GM19099 (cell line): ENCODE measurements around the gene CACNB4.

ENCODE experiments used
- POLR2A ChIP-seq: IDR thresholded peaks from 3 replicates; pipeline ENCODE4 v1.6.1; 2011; ENCODE audit warnings: low read depth; ENCODE audit not compliant: insufficient read length; ENCODE audit errors: extremely low read depth

The CACNB4 gene

DNA sequence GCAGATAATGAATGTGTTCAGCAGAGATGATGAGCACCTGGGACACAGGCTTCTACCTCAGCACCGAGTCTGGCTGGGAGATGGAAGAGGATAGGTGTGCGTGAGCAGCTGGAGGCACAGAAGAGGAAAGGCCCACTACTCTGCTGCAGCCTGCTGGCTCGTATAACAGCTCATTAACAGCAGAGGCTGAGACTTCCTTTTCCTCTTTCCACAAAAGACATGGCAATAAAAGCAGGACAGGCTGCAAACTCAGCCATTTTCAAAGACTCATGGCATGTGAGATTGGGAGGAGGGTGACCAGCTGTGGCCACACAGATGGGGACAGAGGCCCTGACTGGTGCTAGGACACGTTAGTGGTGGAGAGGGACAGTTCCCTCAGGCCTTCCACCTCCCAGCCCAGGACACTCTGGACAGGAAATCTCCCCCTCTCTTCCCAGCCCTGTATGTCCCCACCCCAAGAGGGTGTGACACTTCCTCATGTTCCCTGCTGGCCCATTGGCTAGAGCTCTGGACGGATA lies 60.3 kb downstream of the CACNB4 start:
- TF ChIP-seq POLR2A: no peak

DNA sequence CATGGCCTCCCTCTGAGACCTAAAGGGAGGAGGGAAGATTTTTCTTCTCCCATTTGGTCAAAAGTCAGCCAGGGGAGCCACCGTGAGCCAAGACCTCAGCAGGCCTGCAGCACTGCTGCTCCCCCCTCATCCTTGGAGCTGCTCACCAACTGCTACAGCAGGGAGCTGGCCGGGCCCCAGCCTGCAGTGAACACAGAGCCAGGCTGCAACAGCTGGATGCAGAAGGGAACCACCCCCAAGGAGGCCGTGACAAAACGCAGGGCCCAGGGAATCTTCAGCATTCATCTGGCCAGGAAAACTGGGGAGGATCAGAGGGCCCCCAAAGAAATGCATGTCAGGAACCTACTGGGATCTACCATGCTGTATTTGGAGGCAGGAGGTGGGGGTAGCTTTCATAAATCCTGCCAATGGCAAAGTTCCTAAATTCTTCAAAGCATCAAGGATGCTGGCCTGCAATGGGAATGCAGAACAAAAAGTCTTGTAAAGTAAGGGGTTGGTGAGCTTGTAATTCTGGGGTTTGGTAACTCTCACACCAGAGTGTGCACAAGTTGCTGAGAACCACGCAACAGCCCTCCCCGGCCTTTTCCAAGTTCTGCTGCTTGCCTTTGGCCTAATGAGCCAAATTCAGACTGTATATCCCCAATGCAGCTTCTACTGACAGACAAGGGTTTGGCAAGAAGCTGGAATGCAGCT lies 61.0 kb downstream of the CACNB4 start:
- no peak for TF ChIP-seq POLR2A

DNA sequence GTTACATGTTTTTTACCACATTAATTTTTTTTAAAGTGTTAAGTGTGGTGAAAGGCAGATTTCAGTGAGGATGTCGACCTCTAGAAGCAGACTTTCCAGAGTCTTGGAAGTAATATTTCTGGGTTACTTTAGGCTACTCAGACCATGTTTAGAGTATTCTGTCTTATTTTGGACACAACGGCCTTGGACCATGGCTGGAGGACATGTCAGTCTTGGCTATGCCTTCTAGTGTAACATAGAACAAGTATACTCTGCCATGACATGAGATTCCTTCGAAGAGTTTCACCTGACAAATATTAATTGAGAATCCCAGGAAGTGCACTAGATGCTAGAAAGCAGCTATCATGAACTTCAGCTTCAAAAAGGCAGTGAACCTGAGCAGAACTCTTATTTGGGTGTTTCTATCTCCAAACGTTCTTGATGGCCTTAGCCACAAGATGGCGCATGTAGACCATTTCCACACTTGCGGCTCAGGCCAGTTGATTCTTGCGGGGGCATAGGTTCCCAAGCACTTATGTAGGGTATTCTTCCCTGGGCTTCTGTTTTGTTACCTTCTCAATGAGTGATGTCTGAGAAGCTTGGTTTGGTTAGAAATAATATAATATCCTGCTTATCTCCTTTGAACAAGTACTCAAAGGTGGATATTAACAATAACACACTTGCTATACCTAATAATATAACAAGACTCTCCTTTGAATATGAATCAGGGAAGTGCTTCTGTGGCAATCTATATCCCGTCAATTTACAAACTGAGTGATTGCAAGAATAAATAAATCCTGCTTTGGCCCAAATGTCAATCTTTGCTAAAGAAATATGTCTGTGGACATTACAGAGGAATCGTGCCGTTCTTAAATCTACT lies 62.0 kb downstream of the CACNB4 start:
- TF ChIP-seq POLR2A: no peak

DNA sequence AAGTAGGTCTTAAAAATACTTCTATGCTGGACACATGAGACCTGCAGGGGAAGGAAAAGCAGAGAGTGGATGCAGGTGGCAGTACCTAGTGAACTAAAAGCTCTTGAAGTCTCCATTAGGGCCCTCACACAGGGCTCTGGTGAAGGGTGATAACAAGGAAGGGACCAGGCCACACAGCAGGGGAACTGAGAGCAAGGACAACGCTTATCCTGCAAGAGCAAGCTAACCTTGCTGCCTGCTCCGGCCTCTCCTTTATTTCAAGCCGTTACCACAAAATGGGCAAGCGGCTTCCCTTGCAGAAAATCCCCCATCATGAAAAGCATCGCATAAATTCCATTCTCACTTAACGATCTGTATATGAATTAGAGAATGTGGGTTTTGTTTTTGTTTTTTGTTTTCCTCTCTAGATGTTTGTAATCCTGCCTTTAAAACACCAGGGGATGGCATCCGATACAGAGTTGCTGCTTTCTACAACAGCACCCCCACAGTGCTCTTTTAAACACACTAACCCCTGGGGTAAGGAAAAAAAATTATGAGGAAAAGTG lies 64.5 kb downstream of the CACNB4 start:
- TF ChIP-seq POLR2A: no peak

DNA sequence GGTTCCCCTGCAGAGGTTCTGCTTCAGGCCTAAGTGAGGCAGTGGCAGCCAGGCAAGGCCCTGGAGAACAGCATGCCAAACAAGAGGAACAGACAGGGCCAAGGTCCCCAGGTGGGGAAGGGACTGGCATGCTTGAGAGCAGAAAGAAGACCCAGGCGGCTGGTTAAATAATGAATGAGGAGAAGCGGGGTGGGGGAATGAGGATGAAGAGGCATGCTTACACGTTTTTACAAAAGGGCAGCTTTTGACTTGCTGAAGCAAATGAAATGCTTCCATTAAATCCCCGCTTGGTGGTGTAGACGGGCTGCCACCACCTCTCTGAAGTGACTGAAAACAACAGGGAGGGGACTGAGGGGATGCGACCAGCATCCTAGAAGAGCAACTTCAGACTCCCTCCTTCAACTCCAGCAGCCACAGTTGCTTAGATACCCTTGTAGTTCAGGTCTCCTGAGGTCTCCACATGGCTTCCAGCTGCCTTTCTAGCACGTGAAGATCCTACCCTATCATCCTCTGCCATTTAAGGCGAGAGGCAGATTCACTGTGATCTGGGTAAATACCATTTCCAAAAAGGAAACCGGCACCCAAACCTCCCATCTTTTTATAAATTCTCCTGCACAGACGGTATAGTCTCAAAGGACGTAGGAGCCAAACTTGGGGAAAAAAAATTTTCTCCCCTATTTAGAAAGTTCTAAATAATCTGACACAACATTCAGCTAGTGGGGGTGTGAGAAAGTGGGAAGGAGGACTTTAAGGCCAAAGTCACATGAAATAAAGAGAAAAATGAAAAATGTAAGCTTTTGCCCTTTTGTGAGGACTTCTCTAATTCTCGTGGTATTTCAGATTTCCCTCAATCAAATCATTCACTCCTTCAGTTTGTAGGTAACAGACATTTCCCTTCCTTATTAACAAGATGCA lies 65.6 kb downstream of the CACNB4 start:
- TF ChIP-seq POLR2A: no peak

DNA sequence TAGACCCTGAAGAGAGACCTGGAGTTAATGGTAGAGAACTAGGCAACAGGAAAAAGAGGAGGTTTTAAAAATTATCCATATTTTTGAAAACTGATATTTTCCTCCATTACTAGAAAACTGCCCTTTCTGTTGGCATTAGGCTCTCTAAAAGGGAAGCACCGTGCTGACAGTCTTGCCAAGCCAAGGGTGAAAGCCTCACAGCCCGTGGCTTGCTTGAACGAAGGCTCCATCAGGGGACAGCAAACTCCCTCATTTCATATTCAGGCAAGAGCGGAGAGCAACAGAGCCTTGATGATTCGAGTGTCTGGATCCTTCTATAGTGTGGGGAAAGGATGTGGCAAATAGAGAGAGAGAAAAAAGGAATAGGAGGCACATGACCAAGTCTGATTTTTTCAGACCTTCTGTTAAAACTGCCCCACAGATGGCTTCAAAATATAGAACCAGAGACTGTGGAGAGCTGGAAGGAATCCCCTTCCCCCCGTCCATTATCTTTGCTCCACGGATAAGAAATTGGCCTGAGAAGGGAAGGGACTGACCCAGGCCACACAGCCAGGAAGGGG lies 67.0 kb downstream of the CACNB4 start:
- no peak for TF ChIP-seq POLR2A

DNA sequence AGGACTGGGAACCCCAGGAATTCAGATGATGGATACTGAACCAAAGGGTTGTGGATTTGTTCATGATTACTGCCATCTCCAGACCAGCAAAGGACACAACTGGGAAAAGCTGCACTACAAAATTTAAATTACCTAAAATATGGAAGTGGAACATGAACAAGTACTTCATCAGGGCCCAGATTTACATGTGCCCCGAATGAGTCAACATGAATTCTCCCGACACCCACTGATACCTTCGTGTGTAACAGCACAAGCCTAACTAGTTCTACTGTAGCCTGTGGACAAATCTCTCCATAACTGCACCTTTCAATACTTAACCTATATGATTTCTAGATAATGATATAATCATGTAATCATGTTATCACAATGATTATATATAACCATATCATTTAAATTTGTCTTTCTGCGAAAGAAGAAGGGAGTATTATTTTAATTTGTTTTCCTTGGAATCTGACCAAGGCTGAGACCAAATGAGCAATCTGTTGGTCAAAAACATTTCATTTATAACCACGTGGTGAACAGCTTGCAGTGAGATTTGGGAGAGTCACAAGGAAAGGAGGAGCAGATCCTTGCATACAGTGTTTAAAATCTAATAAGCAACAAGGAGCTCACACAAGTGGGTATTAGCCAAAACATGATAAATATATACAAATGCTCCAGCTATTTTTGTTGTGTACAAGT lies 70.5 kb downstream of the CACNB4 start:
- no peak for TF ChIP-seq POLR2A

DNA sequence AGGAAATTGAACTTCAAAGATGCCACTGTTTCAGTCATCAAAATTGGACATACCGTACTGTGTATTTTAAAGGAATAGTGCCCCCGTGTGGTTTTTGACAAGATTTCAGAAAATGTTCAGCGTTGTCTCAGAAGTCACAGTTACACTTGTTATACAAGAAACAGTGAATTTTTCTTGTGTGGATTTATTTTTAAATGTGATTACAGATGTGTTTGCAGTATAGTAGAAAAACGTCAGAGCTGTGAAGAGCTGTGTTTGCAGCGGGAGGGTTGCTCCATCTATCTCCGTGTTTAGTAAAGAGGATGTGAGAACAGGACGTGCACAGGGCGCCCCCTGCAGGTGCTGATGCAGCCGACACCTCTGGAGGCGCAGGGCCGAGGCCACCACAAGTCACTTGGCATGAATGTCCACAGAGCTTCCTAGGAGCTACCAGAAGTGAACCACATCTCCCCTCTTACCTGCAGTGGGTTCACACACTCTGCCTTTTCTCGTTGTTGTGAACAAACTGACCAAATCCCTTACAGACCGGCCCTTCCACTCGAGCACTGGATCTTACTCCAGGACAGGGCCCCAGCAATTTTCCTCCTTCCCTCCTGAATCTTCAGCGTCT lies 73.1 kb downstream of the CACNB4 start:
- no peak for TF ChIP-seq POLR2A

DNA sequence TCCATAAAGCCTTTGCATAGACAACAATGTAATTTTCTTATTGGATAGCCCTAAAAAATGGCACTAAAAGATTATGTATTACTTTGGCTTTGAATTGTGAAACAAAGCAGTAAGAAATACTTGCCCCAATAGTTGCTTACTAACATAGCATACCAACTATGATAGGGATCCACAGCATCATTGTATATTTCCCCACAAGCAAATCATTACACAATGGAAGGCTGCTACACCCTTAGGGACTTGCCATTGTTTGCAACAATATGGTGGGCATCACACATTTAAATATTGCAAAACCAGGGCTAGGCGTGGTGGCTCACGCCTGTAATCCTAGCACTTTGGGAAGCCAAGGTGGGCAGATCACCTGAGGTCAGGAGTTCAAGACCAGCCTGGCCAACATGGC lies 74.4 kb downstream of the CACNB4 start:
- no peak for TF ChIP-seq POLR2A

DNA sequence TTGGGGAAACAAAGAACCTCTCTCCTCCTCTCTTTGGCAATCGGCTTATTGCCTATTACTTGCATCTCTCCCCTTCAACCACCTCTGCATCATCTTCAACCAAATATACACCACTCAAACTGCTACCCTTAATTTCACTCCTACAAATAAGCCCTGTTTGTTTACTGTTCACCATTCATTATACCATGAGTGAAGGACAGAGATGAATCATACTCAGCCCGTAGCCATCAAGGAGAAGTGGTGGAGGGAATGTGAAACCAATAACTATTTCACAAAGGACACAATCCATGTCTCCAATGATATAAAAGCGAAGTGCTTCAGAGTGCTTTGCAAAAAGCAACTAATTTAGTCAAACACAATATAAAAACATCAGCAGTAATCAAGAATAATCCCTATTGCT lies 76.8 kb downstream of the CACNB4 start:
- no peak for TF ChIP-seq POLR2A

DNA sequence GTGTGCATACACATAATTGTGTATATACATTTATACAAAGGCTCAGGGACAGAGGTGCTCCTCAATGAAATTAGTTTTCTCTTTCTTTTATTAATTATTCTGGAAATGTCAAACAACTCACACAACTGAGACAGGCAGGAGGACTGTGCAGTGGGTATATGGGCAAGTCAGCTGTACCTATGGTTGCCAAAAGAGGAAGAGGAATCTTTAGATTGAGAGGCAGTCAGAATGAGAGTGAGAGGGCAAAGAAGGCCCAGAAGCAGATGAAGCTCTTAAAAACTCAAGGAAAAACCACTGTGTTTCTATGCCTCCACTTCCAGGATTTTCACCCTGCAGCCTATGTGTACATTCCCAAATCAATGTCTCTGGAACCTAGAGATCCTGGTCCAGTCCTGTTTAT lies 79.1 kb downstream of the CACNB4 start:
- no peak for TF ChIP-seq POLR2A

DNA sequence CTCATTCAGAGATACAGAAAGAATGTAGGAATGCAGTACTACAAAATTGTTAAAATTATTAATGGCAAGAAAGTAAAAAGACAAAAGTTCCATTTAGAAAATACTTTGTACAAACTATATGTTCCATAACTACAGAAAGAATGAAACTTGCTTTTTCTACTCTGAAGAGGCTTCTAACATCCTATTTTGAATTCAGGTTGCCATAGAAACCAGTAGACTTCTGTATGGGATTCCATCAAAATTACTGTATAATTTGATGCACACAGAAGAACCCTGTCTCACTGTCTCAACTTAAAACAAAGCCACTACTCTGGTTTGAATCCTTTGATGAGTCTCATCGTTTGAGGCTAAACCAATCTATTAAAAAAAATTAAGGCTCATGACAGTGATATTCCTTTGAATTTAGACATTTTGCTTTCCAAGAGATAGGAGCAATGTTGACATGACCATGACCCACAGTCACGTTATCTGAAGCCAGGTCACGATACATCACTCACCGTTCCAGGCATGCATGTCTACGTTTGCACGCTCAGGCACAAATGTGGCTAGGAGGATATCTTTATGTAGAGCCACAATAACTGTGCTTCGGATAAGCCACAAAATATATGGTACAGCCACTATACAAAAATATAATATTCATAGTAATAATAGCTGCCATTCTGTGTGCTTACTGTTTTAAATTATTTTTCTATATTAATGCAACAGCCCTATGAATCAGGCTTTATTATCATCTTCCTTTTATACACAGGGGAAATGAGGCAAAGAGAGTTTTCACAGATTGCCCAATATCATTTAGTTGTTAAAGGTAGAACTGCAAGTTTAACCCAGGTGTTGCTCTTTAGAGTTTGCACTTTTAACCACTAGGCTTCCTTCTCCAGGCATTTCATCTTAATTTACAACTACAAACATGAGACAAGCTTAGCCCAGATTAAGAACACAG lies 82.4 kb downstream of the CACNB4 start:
- no peak for TF ChIP-seq POLR2A

DNA sequence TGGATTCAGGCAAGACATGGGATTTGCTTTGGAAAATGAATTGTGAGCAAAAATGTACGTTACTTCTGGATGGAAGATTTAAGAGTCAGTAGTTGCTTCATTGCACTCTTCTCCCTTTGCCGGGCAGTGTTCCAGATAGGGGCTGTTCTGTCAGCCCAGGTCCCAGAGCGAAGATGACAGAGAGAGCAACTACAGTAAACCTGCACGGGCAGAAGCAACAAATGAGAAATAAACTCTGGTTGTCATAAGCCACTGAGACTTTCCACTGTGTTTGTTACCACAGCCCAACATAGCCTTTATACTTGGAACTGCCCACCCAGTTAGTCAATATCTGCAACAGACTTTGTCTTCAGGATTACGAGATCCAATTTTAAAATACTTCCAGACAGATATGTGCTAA lies 83.3 kb downstream of the CACNB4 start:
- TF ChIP-seq POLR2A: no peak

DNA sequence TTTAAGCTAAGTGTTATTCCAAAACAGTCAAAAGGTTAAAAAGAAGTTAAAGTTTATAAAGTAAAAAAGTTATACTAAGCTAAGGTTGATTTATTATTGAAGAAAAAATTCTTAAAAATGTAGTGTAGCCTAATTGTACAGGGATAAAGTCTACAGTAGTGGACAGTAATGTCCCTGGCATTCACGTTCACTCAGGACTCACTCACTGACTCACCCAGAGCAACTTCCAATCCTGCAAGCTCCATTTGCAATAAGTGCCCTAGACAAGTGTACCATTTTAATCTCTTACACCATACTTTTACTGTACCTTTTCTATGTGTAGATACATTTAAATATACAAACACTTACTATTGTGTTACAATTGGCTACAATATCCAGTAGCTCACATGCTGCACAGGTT lies 86.1 kb downstream of the CACNB4 start:
- no peak for TF ChIP-seq POLR2A
